ENCODE measurements around the gene PGAP3. TPM values are rescaled to one million over a fixed set of nuclear protein-coding genes. Genes with fewer than 3 reads are reported as not detected.

The PGAP3 gene
- total RNA-seq, 1 donor from 2014 or later = 10.7 TPM

DNA sequence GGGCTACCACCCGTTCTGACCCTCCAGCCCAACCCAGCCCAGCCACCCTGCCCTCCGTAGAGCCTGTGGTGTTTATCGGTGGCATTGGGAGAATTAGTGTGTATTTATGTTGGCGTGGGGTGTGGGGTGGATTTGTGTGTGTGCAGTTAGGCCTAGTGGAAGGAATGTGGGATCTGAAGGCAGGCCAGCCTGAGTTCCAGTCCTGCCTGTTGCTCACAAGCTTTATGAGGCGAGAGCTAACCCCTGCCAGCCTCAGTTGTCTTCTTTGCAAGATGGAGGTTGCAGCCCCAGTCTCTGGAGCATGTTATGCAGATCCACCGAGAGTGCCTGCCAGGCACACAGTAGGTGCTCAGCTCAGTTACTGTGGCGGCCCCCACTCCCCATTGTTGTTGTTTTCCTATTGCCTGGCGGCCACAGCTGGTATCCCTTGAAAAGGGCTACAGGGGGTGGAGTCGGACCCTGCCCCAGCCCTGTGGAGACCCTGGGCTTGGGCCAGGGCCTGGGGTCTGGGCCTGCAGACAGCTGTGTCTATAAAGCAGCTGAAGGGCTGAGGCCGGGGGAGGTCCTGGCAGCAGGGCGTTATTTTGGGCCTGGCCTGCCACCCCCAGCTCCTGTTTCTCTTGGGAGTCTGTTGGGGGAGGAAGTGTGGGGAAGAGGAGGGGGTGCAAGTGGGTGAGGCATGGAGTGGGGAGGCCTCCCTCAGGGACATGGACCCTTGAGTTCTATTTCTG is 17.1 kb upstream of the PGAP3 start:
- H3K36me3 ChIP-seq = peaks cover 32% of the 10 kb centered on the region
- peaks cover 74% of the 10 kb centered on the region for H3K4me1 ChIP-seq
- H3K4me3 ChIP-seq = no peak overlapping the region
- no peaks in the 10 kb centered on the region for H3K27me3 ChIP-seq (ENCODE audit: low read depth)
- no peaks in the 10 kb centered on the region for H3K9me3 ChIP-seq (replicated peaks)
- H3K27ac ChIP-seq (replicated peaks) = peak overlapping the region; percentile 90
- intact Hi-C loops (cut with micrococcal nuclease) = no loop called here
- TF ChIP-seq, protein P1, sequence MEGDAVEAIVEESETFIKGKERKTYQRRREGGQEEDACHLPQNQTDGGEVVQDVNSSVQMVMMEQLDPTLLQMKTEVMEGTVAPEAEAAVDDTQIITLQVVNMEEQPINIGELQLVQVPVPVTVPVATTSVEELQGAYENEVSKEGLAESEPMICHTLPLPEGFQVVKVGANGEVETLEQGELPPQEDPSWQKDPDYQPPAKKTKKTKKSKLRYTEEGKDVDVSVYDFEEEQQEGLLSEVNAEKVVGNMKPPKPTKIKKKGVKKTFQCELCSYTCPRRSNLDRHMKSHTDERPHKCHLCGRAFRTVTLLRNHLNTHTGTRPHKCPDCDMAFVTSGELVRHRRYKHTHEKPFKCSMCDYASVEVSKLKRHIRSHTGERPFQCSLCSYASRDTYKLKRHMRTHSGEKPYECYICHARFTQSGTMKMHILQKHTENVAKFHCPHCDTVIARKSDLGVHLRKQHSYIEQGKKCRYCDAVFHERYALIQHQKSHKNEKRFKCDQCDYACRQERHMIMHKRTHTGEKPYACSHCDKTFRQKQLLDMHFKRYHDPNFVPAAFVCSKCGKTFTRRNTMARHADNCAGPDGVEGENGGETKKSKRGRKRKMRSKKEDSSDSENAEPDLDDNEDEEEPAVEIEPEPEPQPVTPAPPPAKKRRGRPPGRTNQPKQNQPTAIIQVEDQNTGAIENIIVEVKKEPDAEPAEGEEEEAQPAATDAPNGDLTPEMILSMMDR (IDR thresholded peaks at IDR 0.05; ENCODE audit: borderline replicate concordance) = peak; percentile 42
- DNase-seq = no peak

DNA sequence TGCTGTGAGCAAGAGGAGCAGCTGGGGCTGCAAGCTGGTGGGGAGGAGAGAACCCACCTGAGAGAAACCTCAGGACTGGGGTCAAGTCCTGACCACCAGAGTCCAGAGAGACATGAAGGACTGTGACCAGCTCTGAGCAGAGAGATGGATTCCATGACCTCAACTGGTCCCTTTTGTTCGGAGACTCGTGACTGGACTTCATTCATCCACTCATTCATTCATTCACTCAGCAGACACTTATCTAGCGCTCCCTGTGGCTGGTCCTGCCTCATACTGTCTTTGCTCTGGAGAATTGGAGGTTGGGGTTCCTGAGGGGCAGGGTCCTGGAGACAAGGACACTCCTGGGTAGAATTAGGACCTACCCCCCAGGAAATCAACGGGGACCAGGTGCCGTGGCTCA is 16.1 kb upstream of the PGAP3 start:
- Histone ChIP-seq H3K4me3 (no peak overlapping the region), H3K27me3 (ENCODE audit: low read depth) (no peaks in the 10 kb centered on the region), H3K4me1 (peaks cover 84% of the 10 kb centered on the region), H3K36me3 (peaks cover 21% of the 10 kb centered on the region), H3K9me3 (replicated peaks) (no peaks in the 10 kb centered on the region), H3K27ac (replicated peaks) (peak overlapping the region; percentile 90)
- TF ChIP-seq, protein P1 (IDR thresholded peaks at IDR 0.05; ENCODE audit: borderline replicate concordance) = no peak
- DNase-seq = no peak
- intact Hi-C loops (cut with micrococcal nuclease) = no loop called here

DNA sequence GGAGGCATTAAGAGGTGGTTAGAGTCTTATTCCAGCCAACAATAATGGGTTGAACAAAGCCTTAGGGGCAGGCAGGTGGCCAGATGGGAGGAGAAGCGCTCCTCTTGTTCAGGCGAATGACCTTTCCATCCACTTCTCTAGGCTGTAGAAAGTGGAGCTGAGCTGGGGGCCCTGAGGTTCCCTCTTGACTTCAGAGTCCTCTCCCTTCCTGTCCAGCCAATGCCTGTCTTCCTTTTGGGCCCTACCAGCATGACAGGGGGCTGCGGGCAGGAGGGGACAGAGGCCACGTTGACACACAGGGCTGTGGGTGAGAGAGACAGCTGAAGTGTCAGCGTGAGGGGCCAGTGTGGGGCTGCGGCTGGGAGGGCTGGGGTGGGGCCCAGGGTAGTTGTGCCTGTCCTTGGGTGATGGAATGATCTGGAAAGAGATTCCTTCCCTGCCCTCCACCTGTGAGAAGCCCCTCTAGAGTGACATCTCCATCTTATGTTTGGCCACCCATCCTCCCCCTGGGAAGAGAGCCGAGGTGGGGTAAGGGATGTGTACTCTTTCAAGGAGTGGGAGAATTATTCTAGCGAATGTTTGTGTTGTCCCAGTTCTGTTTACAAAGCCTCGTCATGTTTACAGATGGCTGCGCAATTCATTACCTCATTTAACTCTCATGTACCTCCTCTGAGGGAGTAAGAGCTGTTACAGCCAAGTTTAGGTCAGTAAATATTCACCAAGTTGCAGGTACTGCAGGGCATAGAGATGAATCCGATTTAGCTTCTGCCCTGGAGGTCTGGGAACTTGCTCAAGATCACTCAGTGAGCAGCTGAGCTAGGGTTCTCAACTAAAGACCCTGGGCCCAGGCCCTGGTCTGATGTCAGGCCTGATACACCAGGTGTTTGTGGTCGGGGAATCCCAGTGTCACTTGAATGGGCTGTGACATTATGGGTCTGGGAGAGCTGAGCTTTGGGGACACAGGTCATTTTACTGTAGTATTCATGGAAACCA is 15.3 kb upstream of the PGAP3 start:
- intact Hi-C loops (cut with micrococcal nuclease) = no loop called here
- Histone ChIP-seq H3K4me3 (peak overlapping the region; percentile 97), H3K27ac (replicated peaks) (peak overlapping the region; percentile 90), H3K9me3 (replicated peaks) (no peaks in the 10 kb centered on the region), H3K27me3 (ENCODE audit: low read depth) (no peaks in the 10 kb centered on the region), H3K36me3 (peaks cover 14% of the 10 kb centered on the region), H3K4me1 (peaks cover 84% of the 10 kb centered on the region)
- DNase-seq = no peak
- TF ChIP-seq, protein P1 (IDR thresholded peaks at IDR 0.05; ENCODE audit: borderline replicate concordance) = no peak

DNA sequence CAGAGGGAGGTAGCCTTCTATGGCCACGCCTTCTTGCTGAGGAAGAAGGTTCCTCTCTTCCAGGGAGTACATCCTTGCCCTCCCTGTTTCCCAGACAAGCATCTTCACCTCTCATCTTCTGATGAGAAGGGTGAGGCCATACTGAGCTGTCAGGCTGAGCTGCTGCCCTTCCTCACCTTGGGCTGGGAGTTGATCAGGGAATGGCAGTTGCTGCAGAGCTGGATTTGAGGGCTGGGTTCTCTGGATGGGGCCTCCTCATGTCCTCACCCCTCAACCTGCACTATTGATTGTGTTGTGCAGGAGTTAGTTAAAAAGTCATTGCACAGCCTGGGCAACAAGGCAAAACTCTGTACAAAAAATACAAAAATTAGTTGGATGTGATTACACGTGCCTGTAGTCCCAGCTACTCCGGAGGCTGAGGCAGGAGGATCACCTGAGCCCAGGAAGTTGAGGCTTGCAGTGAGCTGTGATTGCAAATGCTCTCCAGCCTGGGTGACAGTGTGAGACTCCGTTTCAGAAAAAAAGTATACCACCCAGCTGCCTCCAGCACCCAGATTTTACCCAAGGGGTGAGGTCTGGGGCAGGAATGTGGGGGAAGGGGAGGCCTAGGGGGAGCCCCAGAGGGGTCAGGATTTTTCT is 14.0 kb upstream of the PGAP3 start:
- intact Hi-C loops (cut with micrococcal nuclease) = no loop called here
- peak overlapping the region; percentile 90 for H3K27ac ChIP-seq (replicated peaks)

More for the DNA sequence above, 14.0 kb upstream of the PGAP3 start:
- peaks cover 1% of the 10 kb centered on the region for H3K36me3 ChIP-seq
- H3K9me3 ChIP-seq (replicated peaks) = no peaks in the 10 kb centered on the region
- TF ChIP-seq, protein P1 (IDR thresholded peaks at IDR 0.05; ENCODE audit: borderline replicate concordance) = no peak
- H3K27me3 ChIP-seq (ENCODE audit: low read depth) = no peaks in the 10 kb centered on the region
- DNase-seq = no peak
- peaks cover 79% of the 10 kb centered on the region for H3K4me1 ChIP-seq
- H3K4me3 ChIP-seq = peak overlapping the region; percentile 97
